ENCODE measurements around the gene AKNA. TPM values are rescaled to one million over a fixed set of nuclear protein-coding genes. Genes with fewer than 3 reads are reported as not detected.

Gene AKNA
- total RNA-seq, 4 donors from 2014 or later = 34.8 to 63.2 (median 48.6) TPM

- TF ChIP-seq CTCF (IDR thresholded peaks at IDR 0.05) (no peak), EP300 (IDR thresholded peaks at IDR 0.05; ENCODE audit: low read depth) (no peak), POLR2AphosphoS5 (IDR thresholded peaks at IDR 0.05) (peak in 1 of 3 donors; percentile 37), POLR2A (IDR thresholded peaks at IDR 0.05) (no peak)
- WGBS, 2 donors (ENCODE audit: low coverage in 1 of 2) = 61 to 90% methylated on average over 2 to 6 of the region's 6 CpGs
These were observed 23.4 kb downstream of the AKNA start for GRCh38 chr9:114364134-114365041.

GRCh38 chr9:114363424-114363823 is 24.4 kb downstream of the AKNA start:
- DNase-seq = no peak
- intact Hi-C loops (cut with DNase I; ENCODE audit: low total_unique reads) (no loop called here), in situ Hi-C loops (cut with MboI; ENCODE audit: low pct_ligation_motif_present in 1 of 4, low pct_unique_long_range_greater_than_20kb in 1 of 4, low sequenced_read_pairs in 3 of 4) (no loop called here)
- no peak for TF ChIP-seq POLR2A (IDR thresholded peaks at IDR 0.05)
- no peak for TF ChIP-seq CTCF (IDR thresholded peaks at IDR 0.05)
- no peak for TF ChIP-seq POLR2AphosphoS5 (IDR thresholded peaks at IDR 0.05)
- no peak for TF ChIP-seq EP300 (IDR thresholded peaks at IDR 0.05; ENCODE audit: low read depth)
- WGBS, 2 donors (ENCODE audit: low coverage in 1 of 2) = 20 to 60% methylated on average over 1 to 2 of the region's 2 CpGs
- peak overlapping the region in 3 of 4 donors; percentile 41 to 77 (median 42) for H3K27ac ChIP-seq
- no peaks in the 10 kb centered on the region for H3K9me3 ChIP-seq
- H3K4me3 ChIP-seq = no peak overlapping the region
- peaks cover 0 to 54% (median 26%) of the 10 kb centered on the region in 4 donors for H3K36me3 ChIP-seq
- H3K4me1 ChIP-seq = peaks cover 4 to 43% (median 13%) of the 10 kb centered on the region in 4 donors
- no peaks in the 10 kb centered on the region for H3K27me3 ChIP-seq

More at GRCh38 chr9:114364134-114365041, 23.4 kb downstream of the AKNA start:
- in situ Hi-C loops (cut with MboI; ENCODE audit: low pct_ligation_motif_present in 1 of 4, low pct_unique_long_range_greater_than_20kb in 1 of 4, low sequenced_read_pairs in 3 of 4) = no loop called here
- peaks cover 0 to 47% (median 22%) of the 10 kb centered on the region in 4 donors for H3K36me3 ChIP-seq
- H3K4me3 ChIP-seq = no peak overlapping the region
- no peak for DNase-seq
- H3K27ac ChIP-seq = peak overlapping the region; percentile 41 to 77 (median 42)
- H3K9me3 ChIP-seq = no peaks in the 10 kb centered on the region
- intact Hi-C loops (cut with DNase I; ENCODE audit: low total_unique reads) = no loop called here
- peaks cover 4 to 45% (median 13%) of the 10 kb centered on the region in 4 donors for H3K4me1 ChIP-seq
- H3K27me3 ChIP-seq = no peaks in the 10 kb centered on the region

- no peak for TF ChIP-seq POLR2A (IDR thresholded peaks at IDR 0.05)
- TF ChIP-seq CTCF (IDR thresholded peaks at IDR 0.05) = no peak
- in situ Hi-C loops (cut with MboI; ENCODE audit: low pct_ligation_motif_present in 1 of 4, low pct_unique_long_range_greater_than_20kb in 1 of 4, low sequenced_read_pairs in 3 of 4) = no loop called here
- Histone ChIP-seq H3K36me3 (peaks cover 0 to 64% (median 30%) of the 10 kb centered on the region in 4 donors), H3K9me3 (no peaks in the 10 kb centered on the region), H3K4me3 (no peak overlapping the region), H3K27me3 (no peaks in the 10 kb centered on the region), H3K4me1 (peaks cover 4 to 32% (median 13%) of the 10 kb centered on the region in 4 donors), H3K27ac (no peak overlapping the region)
- no peak for DNase-seq
- 93% methylated on average over 12 of the region's 12 CpGs; no CpG with 5 or more reads in 1 of the 2 donors for WGBS, 2 donors (ENCODE audit: low coverage in 1 of 2)
- intact Hi-C loops (cut with DNase I; ENCODE audit: low total_unique reads) = no loop called here
These were observed 25.4 kb downstream of the AKNA start for GRCh38 chr9:114362394-114362793.

GRCh38 chr9:114361542-114361941 is 26.2 kb downstream of the AKNA start:
- Histone ChIP-seq H3K9me3 (no peaks in the 10 kb centered on the region), H3K36me3 (peaks cover 0 to 71% (median 34%) of the 10 kb centered on the region in 4 donors), H3K4me1 (peaks cover 4 to 24% (median 8%) of the 10 kb centered on the region in 4 donors), H3K27me3 (no peaks in the 10 kb centered on the region), H3K4me3 (no peak overlapping the region), H3K27ac (no peak overlapping the region)
- WGBS, 2 donors (ENCODE audit: low coverage in 1 of 2) = 95 to 100% methylated on average over 2 to 7 of the region's 7 CpGs
- no peak for DNase-seq
- TF ChIP-seq POLR2A (IDR thresholded peaks at IDR 0.05) (no peak), CTCF (IDR thresholded peaks at IDR 0.05) (no peak), POLR2AphosphoS5 (IDR thresholded peaks at IDR 0.05) (no peak), EP300 (IDR thresholded peaks at IDR 0.05; ENCODE audit: low read depth) (no peak)
- in situ Hi-C loops (cut with MboI; ENCODE audit: low pct_ligation_motif_present in 1 of 4, low pct_unique_long_range_greater_than_20kb in 1 of 4, low sequenced_read_pairs in 3 of 4) = no loop called here
- intact Hi-C loops (cut with DNase I; ENCODE audit: low total_unique reads) = no loop called here
